Measurements from ENCODE around the gene TKT. TPM values are rescaled to one million over a fixed set of nuclear protein-coding genes. Genes with fewer than 3 reads are reported as not detected.
"Not testable (repeated sequence)": the region's sequence is repeated elsewhere in the genome, so short reads cannot be mapped to it uniquely, and the experiment has no call there.

TKT gene
- total RNA-seq, 1 donor from 2014 or later, result 374 TPM

GRCh38 chr3:53257465-53257864 is 1.6 kb upstream of the TKT start:
- intact Hi-C loops (cut with micrococcal nuclease), result loop anchor here (5.0 kb wide), 1 partner anchor 90 kb away; the partner anchor contains the start of gene DCP1A
- no peaks in the 10 kb centered on the region for H3K27me3 Mint-ChIP-seq (ENCODE audit: low read depth)
- H3K27ac Mint-ChIP-seq, result no peak overlapping the region
- DNase-seq (ENCODE audit: low spot score), result no peak
- peaks cover 18% of the 10 kb centered on the region for H3K4me1 Mint-ChIP-seq (ENCODE audit: low read depth)
- no peaks in the 10 kb centered on the region for H3K9me3 Mint-ChIP-seq
- peaks cover 19% of the 10 kb centered on the region for H3K36me3 Mint-ChIP-seq (ENCODE audit: low read depth)
- no peak overlapping the region for H3K4me3 Mint-ChIP-seq (ENCODE audit: low read depth)

GRCh38 chr3:53256704-53257055 is 858 bp upstream of the TKT start:
- Mint-ChIP-seq H3K9me3 (no peaks in the 10 kb centered on the region), H3K4me1 (ENCODE audit: low read depth) (peaks cover 21% of the 10 kb centered on the region), H3K27ac (no peak overlapping the region), H3K36me3 (ENCODE audit: low read depth) (peaks cover 25% of the 10 kb centered on the region), H3K4me3 (ENCODE audit: low read depth) (no peak overlapping the region), H3K27me3 (ENCODE audit: low read depth) (no peaks in the 10 kb centered on the region)
- intact Hi-C loops (cut with micrococcal nuclease), result loop anchor here (5.0 kb wide), 1 partner anchor 91 kb away; the partner anchor contains the start of gene DCP1A
- no peak for DNase-seq (ENCODE audit: low spot score)

DNA sequence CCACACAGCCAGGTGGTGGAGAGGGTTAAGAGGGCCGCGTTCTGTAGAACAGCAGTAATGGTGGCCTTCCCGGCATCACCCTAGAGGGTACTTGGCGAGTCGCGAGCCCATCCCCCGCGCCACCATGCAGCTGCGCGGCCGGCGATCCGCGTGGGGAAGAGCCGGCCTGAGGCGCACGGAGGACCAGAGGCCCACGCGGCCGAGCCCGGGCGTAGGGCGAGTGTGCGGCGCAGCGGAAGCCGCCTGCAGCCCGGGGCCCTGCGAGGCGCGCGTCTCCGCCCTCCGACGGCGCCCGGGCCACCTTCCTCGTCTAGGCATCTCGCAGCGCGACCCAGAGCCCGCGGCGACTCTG is 423 bp downstream of the TKT start:
- no peak for DNase-seq (ENCODE audit: low spot score)
- Mint-ChIP-seq H3K36me3 (ENCODE audit: low read depth) (peaks cover 29% of the 10 kb centered on the region), H3K27ac (peak overlapping the region; percentile 85), H3K27me3 (ENCODE audit: low read depth) (no peaks in the 10 kb centered on the region), H3K9me3 (no peaks in the 10 kb centered on the region), H3K4me1 (ENCODE audit: low read depth) (peaks cover 28% of the 10 kb centered on the region), H3K4me3 (ENCODE audit: low read depth) (peak overlapping the region; percentile 91)
- intact Hi-C loops (cut with micrococcal nuclease), result loop anchor here (5.0 kb wide), 1 partner anchor 92 kb away; the partner anchor contains the start of gene DCP1A

DNA sequence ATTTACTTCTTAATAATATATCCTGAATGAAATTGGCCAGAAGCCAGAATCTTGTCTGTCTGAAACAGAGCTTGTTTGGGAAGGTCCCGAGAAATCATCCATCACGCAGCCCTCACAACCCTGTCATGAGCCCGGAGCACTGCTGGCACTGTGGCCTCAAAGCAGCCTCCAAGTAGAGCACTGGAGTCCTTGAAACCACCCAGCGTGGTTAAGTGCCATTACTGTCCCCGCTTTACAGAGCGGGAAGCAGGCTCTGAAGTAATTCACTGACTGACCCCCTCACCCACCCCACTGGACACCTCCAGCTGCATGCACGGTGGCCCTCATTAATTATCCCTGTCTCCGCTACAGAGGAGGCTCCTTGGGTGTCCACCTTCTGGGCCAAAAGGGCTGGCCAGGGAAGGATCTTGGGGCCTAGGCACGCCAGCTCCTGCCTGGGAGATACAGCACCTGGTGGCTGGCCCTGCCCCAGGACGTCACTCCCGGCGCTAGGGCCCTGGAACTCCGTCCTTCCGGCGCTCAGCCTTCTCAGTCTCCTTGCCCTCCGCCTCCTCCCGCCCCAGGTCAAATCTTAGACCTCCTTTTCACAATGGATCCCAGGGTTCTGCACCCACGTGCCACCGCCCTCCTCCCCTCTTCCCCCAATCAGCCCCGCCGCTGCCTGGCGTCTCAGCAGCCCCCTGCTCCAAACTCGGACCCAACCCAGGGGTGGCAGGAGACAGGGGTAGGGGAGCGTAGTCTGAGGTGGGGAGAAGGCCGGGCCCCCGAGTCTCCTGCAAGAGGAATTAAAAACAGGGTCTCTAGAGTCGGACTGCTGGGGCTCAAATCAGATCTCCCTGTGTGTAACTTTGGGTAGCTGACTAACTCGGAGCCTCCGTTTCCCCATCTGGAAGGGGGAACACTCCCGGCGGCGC is 1.1 kb downstream of the TKT start:
- DNase-seq (ENCODE audit: low spot score), result peak; percentile 54
- Mint-ChIP-seq H3K27ac (peak overlapping the region; percentile 85), H3K4me1 (ENCODE audit: low read depth) (peaks cover 30% of the 10 kb centered on the region), H3K9me3 (no peaks in the 10 kb centered on the region), H3K27me3 (ENCODE audit: low read depth) (no peaks in the 10 kb centered on the region), H3K4me3 (ENCODE audit: low read depth) (peak overlapping the region; percentile 91), H3K36me3 (ENCODE audit: low read depth) (peaks cover 29% of the 10 kb centered on the region)
- intact Hi-C loops (cut with micrococcal nuclease), result loop anchor here (5.0 kb wide), 1 partner anchor 93 kb away; the partner anchor contains the start of gene DCP1A

DNA sequence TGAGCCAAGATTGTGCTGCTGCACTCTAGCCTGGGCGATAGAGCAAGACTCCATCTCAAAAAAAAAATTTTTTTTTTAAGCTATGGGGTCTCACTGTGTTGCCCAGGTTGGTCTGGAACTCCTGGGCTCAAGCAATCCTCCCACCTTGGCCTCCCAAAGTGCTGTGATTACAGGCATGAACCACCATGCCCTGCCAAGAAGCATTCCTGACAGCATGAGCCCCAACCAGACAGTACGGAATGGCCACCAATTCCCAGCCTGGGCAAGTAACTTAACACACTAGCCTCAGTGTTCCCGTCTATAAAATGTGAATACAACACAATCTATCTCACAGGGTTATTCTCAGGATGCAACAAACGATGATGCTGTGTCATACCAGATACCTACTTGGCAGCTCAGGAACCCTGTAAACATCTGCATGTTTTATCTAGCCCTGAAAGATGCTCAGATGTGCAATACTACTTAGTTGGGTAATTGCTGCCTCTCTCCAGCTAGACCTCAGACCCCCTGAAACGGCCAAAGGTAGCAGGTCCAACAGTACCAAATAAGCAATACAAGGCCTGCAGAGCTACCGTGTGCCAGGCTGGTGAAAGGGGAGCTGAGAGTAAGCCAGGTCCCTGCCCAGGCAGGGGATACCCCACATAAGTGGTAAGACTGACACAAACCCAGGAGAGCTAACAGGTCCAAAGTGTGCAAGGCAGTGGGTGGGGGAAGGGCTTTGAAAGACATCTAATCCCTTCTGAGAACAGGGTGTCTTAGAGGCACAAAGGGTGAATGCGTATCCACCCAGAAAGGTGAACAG is 1.9 kb downstream of the TKT start:
- intact Hi-C loops (cut with micrococcal nuclease), result no loop called here
- Mint-ChIP-seq H3K27me3 (ENCODE audit: low read depth) (no peaks in the 10 kb centered on the region), H3K4me3 (ENCODE audit: low read depth) (peak overlapping the region; percentile 91), H3K36me3 (ENCODE audit: low read depth) (peaks cover 29% of the 10 kb centered on the region), H3K4me1 (ENCODE audit: low read depth) (peaks cover 36% of the 10 kb centered on the region), H3K9me3 (no peaks in the 10 kb centered on the region), H3K27ac (peak overlapping the region; percentile 85)
- DNase-seq (ENCODE audit: low spot score), result no peak

GRCh38 chr3:53252947-53253322 is 2.9 kb downstream of the TKT start:
- peaks cover 42% of the 10 kb centered on the region for H3K4me1 Mint-ChIP-seq (ENCODE audit: low read depth)
- intact Hi-C loops (cut with micrococcal nuclease), result not testable (repeated sequence)

DNA sequence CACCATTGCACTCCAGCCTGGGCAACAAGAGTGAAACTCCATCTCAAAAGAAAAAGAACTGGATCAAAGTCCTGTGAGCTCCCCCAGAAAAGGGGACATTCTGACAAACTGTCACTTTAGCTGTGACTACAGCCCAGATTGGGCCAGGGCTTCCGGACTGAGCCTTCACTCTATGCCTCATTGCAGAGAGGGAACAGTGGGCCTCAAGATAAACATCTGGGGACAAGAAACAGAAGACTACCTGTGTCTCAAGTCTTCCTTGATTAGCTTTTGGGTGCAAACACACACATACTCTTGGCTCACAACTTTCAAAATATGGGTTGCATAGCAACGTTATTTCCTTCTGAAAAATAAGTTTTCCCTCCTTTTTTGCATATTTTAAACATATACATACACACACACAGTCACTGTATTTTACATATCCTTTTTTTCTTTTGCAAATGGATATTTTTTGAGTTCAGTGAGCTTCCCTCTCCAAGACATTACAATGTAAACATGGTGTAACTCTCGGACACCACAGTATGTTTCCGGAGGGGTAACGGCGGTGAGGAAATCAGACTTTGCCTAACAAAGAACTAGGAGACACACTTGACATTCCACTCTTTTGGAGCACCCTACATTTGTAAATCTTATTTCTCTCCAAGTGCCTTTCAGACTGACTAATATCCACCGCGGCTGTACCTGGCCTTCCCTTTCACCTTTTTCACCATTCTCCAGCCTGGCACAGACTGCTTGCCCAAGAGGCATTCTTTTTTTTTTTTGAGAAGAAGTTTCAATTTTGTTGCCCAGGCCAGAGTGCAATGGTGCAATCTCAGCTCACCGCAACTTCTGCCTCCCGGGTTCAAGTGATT is 3.5 kb downstream of the TKT start:
- intact Hi-C loops (cut with micrococcal nuclease), result no loop called here
- Mint-ChIP-seq H3K27ac (no peak overlapping the region), H3K9me3 (no peaks in the 10 kb centered on the region), H3K36me3 (ENCODE audit: low read depth) (peaks cover 37% of the 10 kb centered on the region), H3K4me1 (ENCODE audit: low read depth) (peaks cover 46% of the 10 kb centered on the region), H3K4me3 (ENCODE audit: low read depth) (peak overlapping the region; percentile 64), H3K27me3 (ENCODE audit: low read depth) (no peaks in the 10 kb centered on the region)
- no peak for DNase-seq (ENCODE audit: low spot score)

More at GRCh38 chr3:53252947-53253322, 2.9 kb downstream of the TKT start:
- H3K27me3 Mint-ChIP-seq (ENCODE audit: low read depth); DNase-seq (ENCODE audit: low spot score); H3K9me3 Mint-ChIP-seq: not testable (repeated sequence)
- H3K36me3 Mint-ChIP-seq (ENCODE audit: low read depth), result peaks cover 33% of the 10 kb centered on the region
- H3K27ac Mint-ChIP-seq, result peak overlapping the region; percentile 80
- peak overlapping the region; percentile 91 for H3K4me3 Mint-ChIP-seq (ENCODE audit: low read depth)

GRCh38 chr3:53250881-53251605 is 4.8 kb downstream of the TKT start:
- intact Hi-C loops (cut with micrococcal nuclease), result no loop called here
- no peaks in the 10 kb centered on the region for H3K27me3 Mint-ChIP-seq (ENCODE audit: low read depth)
- peaks cover 41% of the 10 kb centered on the region for H3K36me3 Mint-ChIP-seq (ENCODE audit: low read depth)
- H3K9me3 Mint-ChIP-seq, result no peaks in the 10 kb centered on the region
- peak overlapping the region; percentile 64 for H3K4me3 Mint-ChIP-seq (ENCODE audit: low read depth)
- H3K4me1 Mint-ChIP-seq (ENCODE audit: low read depth), result peaks cover 48% of the 10 kb centered on the region
- no peak for DNase-seq (ENCODE audit: low spot score)
- H3K27ac Mint-ChIP-seq, result no peak overlapping the region

DNA sequence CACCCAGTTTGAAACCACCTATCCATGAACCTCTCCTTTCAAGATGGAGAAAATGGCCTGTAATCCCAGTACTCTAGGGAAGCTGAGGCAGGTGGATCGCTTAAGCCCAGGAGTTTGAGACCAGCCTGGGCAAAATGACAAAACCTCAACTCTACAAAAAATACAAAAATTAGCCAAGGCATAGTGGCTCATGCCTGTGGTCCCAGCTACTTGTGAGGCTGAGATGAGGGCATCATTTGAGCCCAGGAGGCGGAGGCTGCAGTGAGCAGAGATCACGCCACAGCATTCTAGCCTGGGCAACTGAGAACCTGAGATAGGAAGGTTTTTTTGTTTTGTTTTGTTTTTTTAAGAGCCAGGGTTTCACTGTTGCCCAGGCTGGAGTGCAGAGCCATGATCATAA is 5.4 kb downstream of the TKT start:
- H3K4me3 Mint-ChIP-seq (ENCODE audit: low read depth), result no peak overlapping the region
- peak overlapping the region; percentile 46 for H3K27ac Mint-ChIP-seq
- no peaks in the 10 kb centered on the region for H3K9me3 Mint-ChIP-seq
- no peaks in the 10 kb centered on the region for H3K27me3 Mint-ChIP-seq (ENCODE audit: low read depth)
- peaks cover 49% of the 10 kb centered on the region for H3K4me1 Mint-ChIP-seq (ENCODE audit: low read depth)
- intact Hi-C loops (cut with micrococcal nuclease), result no loop called here
- no peak for DNase-seq (ENCODE audit: low spot score)
- peaks cover 42% of the 10 kb centered on the region for H3K36me3 Mint-ChIP-seq (ENCODE audit: low read depth)

GRCh38 chr3:53248161-53248560 is 7.7 kb downstream of the TKT start:
- H3K9me3 Mint-ChIP-seq, result no peaks in the 10 kb centered on the region
- H3K27me3 Mint-ChIP-seq (ENCODE audit: low read depth), result no peaks in the 10 kb centered on the region
- intact Hi-C loops (cut with micrococcal nuclease), result no loop called here
- peaks cover 29% of the 10 kb centered on the region for H3K36me3 Mint-ChIP-seq (ENCODE audit: low read depth)
- H3K4me1 Mint-ChIP-seq (ENCODE audit: low read depth), result peaks cover 44% of the 10 kb centered on the region
- no peak overlapping the region for H3K4me3 Mint-ChIP-seq (ENCODE audit: low read depth)
- peak overlapping the region; percentile 14 for H3K27ac Mint-ChIP-seq
- DNase-seq (ENCODE audit: low spot score), result no peak

GRCh38 chr3:53247619-53248018 is 8.2 kb downstream of the TKT start:
- Mint-ChIP-seq H3K9me3 (no peaks in the 10 kb centered on the region), H3K4me3 (ENCODE audit: low read depth) (no peak overlapping the region), H3K27me3 (ENCODE audit: low read depth) (no peaks in the 10 kb centered on the region), H3K4me1 (ENCODE audit: low read depth) (peaks cover 42% of the 10 kb centered on the region), H3K36me3 (ENCODE audit: low read depth) (peaks cover 25% of the 10 kb centered on the region), H3K27ac (peak overlapping the region; percentile 14)
- no peak for DNase-seq (ENCODE audit: low spot score)
- intact Hi-C loops (cut with micrococcal nuclease), result no loop called here

GRCh38 chr3:53244271-53244670 is 11.6 kb downstream of the TKT start:
- Mint-ChIP-seq H3K27ac (no peak overlapping the region), H3K9me3 (no peaks in the 10 kb centered on the region), H3K4me3 (ENCODE audit: low read depth) (no peak overlapping the region), H3K27me3 (ENCODE audit: low read depth) (no peaks in the 10 kb centered on the region), H3K36me3 (ENCODE audit: low read depth) (peaks cover 29% of the 10 kb centered on the region), H3K4me1 (ENCODE audit: low read depth) (peaks cover 20% of the 10 kb centered on the region)
- DNase-seq (ENCODE audit: low spot score), result no peak
- intact Hi-C loops (cut with micrococcal nuclease), result no loop called here

Measured in activated T-helper 2 cell treated with anti-CD3 and anti-CD28 coated beads, Interferon-gamma antibody, Interleukin-2, Interleukin-4, amounts not matched to agents 10 μg/mL and 5 μg/mL and 100 μg/mL, durations not matched to agents 14 hours and 24 hours and 36 hours (primary cell).